Mucosa of rectum (tissue), 2 donors: ENCODE measurements around the gene SCN8A.

Experiments used
- H3K27ac ChIP-seq, 2 donors: one replicate each; pipeline ENCODE4 v1.7.0; 2013; ENCODE audit warnings: inconsistent platforms in 2 of 2, low read depth in 2 of 2, low read length in 2 of 2
- H3K27me3 ChIP-seq, 2 donors: one replicate each; pipeline ENCODE4 v1.7.0; 2013; ENCODE audit warnings: low read length in 2 of 2; ENCODE audit not compliant: control insufficient read depth in 2 of 2, insufficient read depth in 2 of 2
- H3K36me3 ChIP-seq, 2 donors: one replicate each; pipeline ENCODE4 v1.7.0; 2013; ENCODE audit warnings: low read length in 2 of 2; ENCODE audit not compliant: control insufficient read depth in 2 of 2, insufficient read depth in 2 of 2
- H3K4me1 ChIP-seq, 2 donors: one replicate each; pipeline ENCODE4 v1.7.0; 2013; ENCODE audit warnings: low read length in 2 of 2, mild to moderate bottlenecking in 1 of 2; ENCODE audit not compliant: control insufficient read depth in 2 of 2, insufficient read depth in 2 of 2
- H3K4me3 ChIP-seq, 2 donors: one replicate each; pipeline ENCODE4 v1.7.0; 2013; ENCODE audit warnings: low read length in 2 of 2
- H3K9ac ChIP-seq, 2 donors: one replicate each; pipeline ENCODE4 v1.7.0; 2013; ENCODE audit warnings: low read length in 2 of 2, low read depth in 1 of 2, mild to moderate bottlenecking in 1 of 2
- H3K9me3 ChIP-seq, 2 donors: one replicate each; pipeline ENCODE4 v1.7.0; 2013; ENCODE audit warnings: low read length in 2 of 2; ENCODE audit not compliant: control insufficient read depth in 2 of 2
- donor health status: healthy.
- donor health status: Normal muscosa, but diverticular disease.

SCN8A gene

DNA sequence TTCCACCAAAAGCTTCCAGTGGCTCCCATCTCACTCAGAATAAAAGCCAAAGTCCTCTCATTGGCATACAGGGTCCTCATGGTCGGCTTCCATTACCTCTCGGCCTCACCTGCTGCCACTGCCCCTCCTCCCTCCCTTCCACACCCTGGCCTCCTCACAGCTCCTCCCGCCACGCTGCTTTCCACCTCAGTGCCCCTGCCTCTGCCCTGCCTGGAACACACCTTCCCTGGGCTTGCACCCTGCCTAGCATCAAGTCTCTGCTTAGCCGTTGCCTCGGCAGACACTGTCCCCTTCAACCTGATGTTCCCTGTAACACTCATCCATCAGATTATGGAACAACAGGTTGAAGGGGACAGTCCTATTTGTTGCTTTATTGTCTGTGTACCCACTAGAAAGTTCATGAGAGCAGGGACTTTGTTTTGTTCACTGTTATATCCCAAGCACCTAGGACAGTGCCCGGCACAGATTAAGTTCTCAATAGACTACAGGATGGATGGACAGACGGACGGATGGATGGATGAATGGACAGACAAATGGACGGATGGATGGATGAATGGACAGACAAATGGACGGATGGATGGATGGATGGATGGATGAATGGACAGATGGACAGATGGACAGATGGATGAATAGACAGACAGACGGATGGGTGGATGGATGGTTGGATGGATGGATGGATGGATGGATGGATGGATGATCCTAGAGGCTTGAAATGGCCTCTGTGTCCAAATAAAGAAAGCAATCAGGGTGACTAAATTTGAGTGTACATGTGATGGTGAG is 242.6 kb downstream of the SCN8A start:
- H3K27ac ChIP-seq: no peak overlapping the region
- H3K36me3 ChIP-seq: no peaks in the 10 kb centered on the region
- no peaks in the 10 kb centered on the region for H3K4me1 ChIP-seq
- no peaks in the 10 kb centered on the region for H3K9me3 ChIP-seq
- no peak overlapping the region for H3K9ac ChIP-seq
- no peak overlapping the region for H3K4me3 ChIP-seq
- H3K27me3 ChIP-seq: peaks cover 11 to 18% of the 10 kb centered on the region in 2 donors

DNA sequence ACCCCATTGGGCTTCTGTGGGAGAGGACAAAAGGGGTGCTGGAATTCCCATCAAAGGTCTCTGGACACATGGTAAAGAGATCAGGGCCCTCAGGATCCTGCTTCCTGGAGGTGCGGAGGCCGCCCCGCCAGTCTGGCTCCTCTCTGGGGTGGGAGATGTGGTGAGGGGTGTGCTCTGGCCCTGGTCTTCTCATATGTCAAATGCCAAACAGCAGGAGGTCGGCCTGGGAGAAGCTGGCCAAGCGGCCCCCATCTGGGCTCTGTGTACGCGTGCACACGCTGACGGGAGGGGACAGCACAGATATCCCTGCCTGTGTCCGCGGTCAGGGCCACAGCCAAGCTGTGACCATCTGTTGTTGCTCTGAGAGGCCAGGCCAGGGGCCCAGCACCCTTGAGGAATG is 243.4 kb downstream of the SCN8A start:
- no peak overlapping the region for H3K27ac ChIP-seq
- H3K9me3 ChIP-seq: no peaks in the 10 kb centered on the region
- H3K27me3 ChIP-seq: peaks cover 12 to 18% of the 10 kb centered on the region in 2 donors
- no peak overlapping the region for H3K9ac ChIP-seq
- H3K36me3 ChIP-seq: no peaks in the 10 kb centered on the region
- H3K4me1 ChIP-seq: no peaks in the 10 kb centered on the region
- H3K4me3 ChIP-seq: no peak overlapping the region

DNA sequence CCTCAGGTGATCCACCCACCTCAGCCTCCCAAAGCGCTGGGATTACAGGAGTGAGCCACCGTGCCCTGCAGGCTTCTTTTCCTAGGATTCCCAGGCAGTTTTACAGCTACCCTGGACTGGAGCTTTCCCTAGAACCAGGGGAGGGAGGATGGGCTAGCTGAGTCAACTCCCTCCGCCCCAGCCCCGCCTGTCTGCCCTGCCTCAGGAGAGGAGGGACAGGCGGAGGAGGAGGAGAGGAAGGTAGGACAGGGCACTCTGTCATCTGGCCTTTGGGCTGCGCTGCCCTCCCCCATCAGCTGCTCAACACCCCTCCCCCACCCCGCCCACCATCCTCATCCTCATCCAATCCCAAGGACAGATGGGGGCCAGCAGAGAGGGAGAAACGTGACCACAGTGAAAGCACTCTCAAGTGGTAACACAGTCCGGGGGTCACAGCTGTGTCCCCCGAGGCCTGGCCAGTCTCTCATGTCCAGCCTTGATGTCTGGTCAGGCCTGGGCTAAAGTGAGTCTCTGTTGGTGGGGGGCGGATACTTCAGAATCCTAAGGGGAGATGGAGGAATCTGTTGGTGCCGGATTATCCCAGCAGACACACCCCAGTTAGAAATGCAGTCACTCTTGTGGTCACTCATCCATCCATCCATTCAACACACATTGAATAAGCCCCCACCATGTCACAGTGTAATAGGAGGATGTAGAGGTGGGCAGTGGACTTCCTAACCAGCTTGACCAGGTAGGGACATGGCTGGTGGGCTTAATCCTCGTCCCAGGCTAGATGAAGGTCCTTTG is 245.2 kb downstream of the SCN8A start:
- Histone ChIP-seq H3K4me3 (no peak overlapping the region), H3K4me1 (no peaks in the 10 kb centered on the region), H3K9me3 (no peaks in the 10 kb centered on the region), H3K36me3 (no peaks in the 10 kb centered on the region), H3K27me3 (peaks cover 15 to 18% of the 10 kb centered on the region in 2 donors), H3K9ac (no peak overlapping the region), H3K27ac (no peak overlapping the region)

DNA sequence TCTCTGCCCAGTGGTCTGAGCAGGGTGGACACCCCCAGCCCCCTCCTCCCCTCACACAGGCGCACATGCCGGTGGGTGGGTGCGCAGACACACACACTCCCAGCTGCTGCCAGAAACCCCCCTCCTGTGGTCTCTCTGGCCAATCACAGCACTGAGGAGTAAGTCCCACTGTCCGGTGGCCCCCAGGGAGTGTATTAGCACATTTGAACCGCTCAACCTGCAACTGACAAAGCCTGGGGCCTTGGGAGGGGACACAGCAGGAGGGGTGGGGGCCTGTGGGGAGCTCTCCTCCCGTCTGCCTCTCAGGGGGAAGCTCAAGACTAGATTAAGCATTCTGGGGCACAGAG is 245.8 kb downstream of the SCN8A start:
- no peaks in the 10 kb centered on the region for H3K36me3 ChIP-seq
- H3K27ac ChIP-seq: no peak overlapping the region
- no peaks in the 10 kb centered on the region for H3K4me1 ChIP-seq
- no peak overlapping the region for H3K9ac ChIP-seq
- H3K27me3 ChIP-seq: peaks cover 15 to 20% of the 10 kb centered on the region in 2 donors
- H3K4me3 ChIP-seq: no peak overlapping the region
- no peaks in the 10 kb centered on the region for H3K9me3 ChIP-seq

DNA sequence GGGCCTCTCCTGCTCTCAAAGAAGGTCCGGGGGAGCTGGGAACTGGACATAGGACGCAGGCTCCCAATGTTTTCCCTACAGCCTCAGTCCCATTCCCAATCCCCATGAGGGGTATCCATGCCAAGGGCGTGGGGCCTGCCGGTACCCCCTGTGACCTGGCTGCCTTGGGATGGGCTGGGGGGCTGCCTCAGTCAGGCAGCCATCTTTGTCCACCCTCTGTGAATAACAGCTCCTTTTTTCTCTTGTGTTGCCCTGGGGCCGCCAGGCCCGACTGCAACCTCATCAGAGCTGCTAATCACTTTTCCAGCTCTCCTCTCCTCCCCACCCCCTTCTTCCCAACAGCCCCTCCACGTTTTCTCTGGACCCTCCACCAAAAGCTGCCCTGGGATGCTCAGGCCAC is 246.3 kb downstream of the SCN8A start:
- Histone ChIP-seq H3K36me3 (no peaks in the 10 kb centered on the region), H3K4me1 (no peaks in the 10 kb centered on the region), H3K9me3 (no peaks in the 10 kb centered on the region), H3K9ac (no peak overlapping the region), H3K27me3 (peaks cover 15 to 20% of the 10 kb centered on the region in 2 donors), H3K27ac (no peak overlapping the region), H3K4me3 (no peak overlapping the region)

DNA sequence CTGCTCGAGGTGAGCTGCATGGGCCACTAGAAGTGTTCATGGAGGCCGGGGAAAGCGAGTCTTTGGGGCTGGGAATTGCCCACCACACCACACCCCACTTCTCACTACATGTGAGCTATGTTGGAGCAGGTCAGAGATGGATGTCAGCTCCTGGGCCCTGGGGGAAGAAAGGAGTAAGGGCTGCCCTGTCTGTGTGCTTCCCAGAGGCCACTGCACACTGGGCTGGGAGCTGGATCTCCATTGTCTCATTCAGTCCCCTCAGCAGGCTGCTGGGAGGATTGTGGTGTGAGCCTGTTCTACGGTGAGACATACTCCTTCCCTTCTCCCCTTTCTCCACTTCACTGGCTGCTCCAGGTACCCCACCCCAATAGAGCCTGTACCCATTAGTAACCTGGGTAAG is 247.0 kb downstream of the SCN8A start:
- H3K27me3 ChIP-seq: peaks cover 19 to 22% of the 10 kb centered on the region in 2 donors
- H3K27ac ChIP-seq: no peak overlapping the region
- H3K36me3 ChIP-seq: no peaks in the 10 kb centered on the region
- H3K9ac ChIP-seq: no peak overlapping the region
- no peak overlapping the region for H3K4me3 ChIP-seq
- H3K9me3 ChIP-seq: no peaks in the 10 kb centered on the region
- H3K4me1 ChIP-seq: no peaks in the 10 kb centered on the region

DNA sequence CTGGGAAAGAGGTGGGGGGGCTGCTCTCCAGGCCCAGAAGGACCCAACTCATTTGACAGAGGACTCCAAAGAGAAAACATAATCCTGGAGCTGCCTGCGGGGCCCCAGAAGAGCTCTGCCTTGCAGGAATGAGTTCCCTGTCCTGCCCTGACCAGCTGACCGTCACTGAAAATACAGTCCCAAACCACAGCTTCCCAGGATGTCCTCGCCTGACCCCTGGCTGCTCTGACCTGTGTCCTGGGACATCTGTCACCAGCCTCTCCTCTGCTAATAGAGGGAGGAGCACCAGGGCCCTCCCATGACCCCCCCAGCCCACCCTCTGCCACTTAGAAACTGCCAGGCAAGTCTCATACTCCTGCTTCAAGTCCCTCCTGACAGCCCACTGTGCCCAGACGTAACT is 247.7 kb downstream of the SCN8A start:
- H3K9me3 ChIP-seq: no peaks in the 10 kb centered on the region
- H3K27ac ChIP-seq: no peak overlapping the region
- H3K9ac ChIP-seq: no peak overlapping the region
- H3K36me3 ChIP-seq: no peaks in the 10 kb centered on the region
- H3K4me1 ChIP-seq: no peaks in the 10 kb centered on the region
- H3K27me3 ChIP-seq: peaks cover 14 to 18% of the 10 kb centered on the region in 2 donors
- no peak overlapping the region for H3K4me3 ChIP-seq

DNA sequence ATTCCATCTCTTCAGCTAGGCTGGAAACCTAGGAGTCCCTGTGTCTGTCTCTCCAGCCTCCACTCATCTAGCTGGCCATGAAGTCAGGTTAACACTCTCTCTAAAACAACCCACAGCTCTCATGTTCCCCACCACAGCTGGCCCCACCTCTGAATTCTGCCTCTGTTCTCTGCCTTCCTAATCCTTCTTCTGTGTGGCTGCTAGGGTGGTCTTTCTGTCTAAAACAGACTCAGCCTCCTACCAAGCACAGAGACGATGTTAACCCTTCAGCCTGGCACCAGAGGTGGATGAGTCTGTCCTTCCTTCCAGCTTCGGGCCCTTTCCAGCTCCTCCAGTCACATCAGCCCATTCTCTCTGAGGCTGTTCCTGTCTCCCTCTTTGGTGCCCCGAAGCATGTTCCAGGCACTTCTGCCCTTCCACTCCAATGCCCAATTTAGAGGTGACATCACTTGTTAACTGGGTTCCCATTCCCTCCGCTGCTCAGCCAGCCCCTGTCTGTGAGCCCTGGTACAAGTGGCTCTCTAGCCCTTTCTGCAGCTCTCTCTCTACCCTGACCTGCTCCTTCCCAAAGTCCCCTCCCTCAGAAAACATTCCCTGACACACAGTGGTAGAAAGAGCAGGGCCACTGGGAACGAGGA is 248.4 kb downstream of the SCN8A start:
- Histone ChIP-seq H3K27me3 (peaks cover 12 to 22% of the 10 kb centered on the region in 2 donors), H3K9me3 (no peaks in the 10 kb centered on the region), H3K36me3 (no peaks in the 10 kb centered on the region), H3K27ac (no peak overlapping the region), H3K4me3 (no peak overlapping the region), H3K9ac (no peak overlapping the region), H3K4me1 (no peaks in the 10 kb centered on the region)

DNA sequence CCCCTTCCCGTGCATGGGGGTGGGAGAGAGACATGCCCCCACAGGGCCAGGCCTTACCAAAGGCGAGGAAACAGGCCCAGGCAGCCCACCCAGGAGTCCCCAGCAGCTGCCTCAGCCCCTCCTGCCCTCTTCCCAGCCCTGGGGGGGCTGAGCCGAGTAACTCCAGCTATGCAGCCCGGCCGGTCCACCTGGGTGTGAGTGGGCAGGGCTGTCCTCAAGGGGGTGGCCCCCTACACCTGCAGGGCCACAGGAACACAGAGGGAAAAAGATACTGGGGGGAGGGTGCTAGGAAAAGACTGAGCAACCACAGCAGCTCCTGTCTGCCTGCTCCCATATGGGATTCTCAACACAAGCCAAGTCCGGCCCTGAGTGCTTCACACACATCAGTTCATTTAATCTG is 249.9 kb downstream of the SCN8A start:
- H3K27ac ChIP-seq: no peak overlapping the region
- H3K27me3 ChIP-seq: peaks cover 16 to 28% of the 10 kb centered on the region in 2 donors
- H3K9ac ChIP-seq: no peak overlapping the region
- H3K4me1 ChIP-seq: no peaks in the 10 kb centered on the region
- H3K9me3 ChIP-seq: no peaks in the 10 kb centered on the region
- H3K4me3 ChIP-seq: no peak overlapping the region
- H3K36me3 ChIP-seq: no peaks in the 10 kb centered on the region

DNA sequence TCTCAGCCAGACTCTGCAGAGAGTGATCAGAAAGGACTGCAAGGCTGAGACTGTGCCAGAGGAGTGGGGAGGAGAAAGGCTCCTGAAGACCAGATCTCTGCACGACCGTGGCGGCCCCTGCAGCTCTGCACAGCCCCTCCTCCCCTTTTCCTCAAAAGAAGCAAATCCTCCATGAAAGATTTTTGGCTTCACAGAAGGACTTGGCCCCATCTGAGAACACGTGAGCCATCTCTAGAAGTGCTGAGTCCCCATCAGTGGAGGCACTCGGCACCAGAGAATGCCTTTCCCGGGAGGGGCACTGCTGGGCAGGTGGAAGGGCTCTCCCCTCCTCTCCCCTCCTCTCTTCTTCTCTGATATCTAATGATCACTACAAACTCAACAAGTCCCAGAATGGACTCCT is 250.7 kb downstream of the SCN8A start:
- Histone ChIP-seq H3K27me3 (peaks cover 24 to 36% of the 10 kb centered on the region in 2 donors), H3K36me3 (no peaks in the 10 kb centered on the region), H3K4me1 (peaks cover 3 to 7% of the 10 kb centered on the region in 2 donors), H3K9ac (no peak overlapping the region), H3K9me3 (no peaks in the 10 kb centered on the region), H3K27ac (no peak overlapping the region), H3K4me3 (no peak overlapping the region)
